Measurements from ENCODE around the gene PCBP3. TPM values are rescaled to one million over a fixed set of nuclear protein-coding genes. Genes with fewer than 3 reads are reported as not detected.
"Not testable (repeated sequence)": the region's sequence is repeated elsewhere in the genome, so short reads cannot be mapped to it uniquely, and the experiment has no call there.

Gene PCBP3
- total RNA-seq, 2 experiments from 2014 or later = 3.4 to 3.8 TPM

- no peaks in the 10 kb centered on the region for H3K9me3 Mint-ChIP-seq
- no peak for TF ChIP-seq CTCF (IDR thresholded peaks at IDR 0.05)
- intact Hi-C loops (cut with DNase I, micrococcal nuclease) = no loop called here
Observed at GRCh38 chr21:45895778-45896370, 252.3 kb downstream of the PCBP3 start.

GRCh38 chr21:45896431-45896830, 252.9 kb downstream of the PCBP3 start:
- H3K9me3 ChIP-seq (ENCODE audit: control insufficient read depth in 1 of 2, insufficient read depth in 1 of 2, low read length in 2 of 2); H3K36me3 Mint-ChIP-seq (ENCODE audit: low read depth); POLR2A ChIA-PET; ATAC-seq (ENCODE audit: poor library complexity); DNase-seq; H3K27me3 Mint-ChIP-seq; H3K4me3 Mint-ChIP-seq; H3K36me3 ChIP-seq (ENCODE audit: insufficient read depth, low read length); H3K27ac ChIP-seq (ENCODE audit: low read depth in 1 of 2, low read length in 2 of 2); H3K4me3 ChIP-seq (ENCODE audit: low read length); intact Hi-C loops (cut with DNase I, micrococcal nuclease); H3K27ac Mint-ChIP-seq; CTCF ChIA-PET; H3K9me3 Mint-ChIP-seq; H3K27me3 ChIP-seq (ENCODE audit: control insufficient read depth in 1 of 2, insufficient read depth in 2 of 2, low read length in 2 of 2): not testable (repeated sequence)
- H3K4me1 Mint-ChIP-seq (ENCODE audit: low read depth) = peaks cover 18% of the 10 kb centered on the region
- peaks cover 31% of the 10 kb centered on the region for H3K4me1 ChIP-seq (ENCODE audit: insufficient read depth, low read length)

More at GRCh38 chr21:45895778-45896370, 252.3 kb downstream of the PCBP3 start:
- Histone ChIP-seq H3K27me3 (ENCODE audit: control insufficient read depth in 1 of 2, insufficient read depth in 2 of 2, low read length in 2 of 2) (no peaks in the 10 kb centered on the region), H3K27ac (ENCODE audit: low read depth in 1 of 2, low read length in 2 of 2) (no peak overlapping the region), H3K4me3 (ENCODE audit: low read length) (no peak overlapping the region), H3K9me3 (ENCODE audit: control insufficient read depth in 1 of 2, insufficient read depth in 1 of 2, low read length in 2 of 2) (no peaks in the 10 kb centered on the region), H3K36me3 (ENCODE audit: insufficient read depth, low read length) (no peaks in the 10 kb centered on the region), H3K4me1 (ENCODE audit: insufficient read depth, low read length) (peaks cover 36% of the 10 kb centered on the region)
- H3K27me3 Mint-ChIP-seq = no peaks in the 10 kb centered on the region
- peaks cover 24% of the 10 kb centered on the region for H3K4me1 Mint-ChIP-seq (ENCODE audit: low read depth)
- no peak overlapping the region for H3K4me3 Mint-ChIP-seq
- ChIA-PET CTCF (no interaction called here), POLR2A (no interaction called here)
- DNase-seq = no peak
- no peak overlapping the region for H3K27ac Mint-ChIP-seq
- ATAC-seq (ENCODE audit: poor library complexity) = no peak
- H3K36me3 Mint-ChIP-seq (ENCODE audit: low read depth) = no peaks in the 10 kb centered on the region

- ChIA-PET POLR2A (no interaction called here), CTCF (no interaction called here)
- Mint-ChIP-seq H3K27ac (no peak overlapping the region), H3K4me1 (ENCODE audit: low read depth) (peaks cover 8% of the 10 kb centered on the region), H3K27me3 (no peaks in the 10 kb centered on the region), H3K36me3 (ENCODE audit: low read depth) (no peaks in the 10 kb centered on the region), H3K9me3 (no peaks in the 10 kb centered on the region), H3K4me3 (no peak overlapping the region)
- no peak overlapping the region for H3K4me3 ChIP-seq (ENCODE audit: low read length)
- DNase-seq = no peak
- H3K36me3 ChIP-seq (ENCODE audit: insufficient read depth, low read length) = no peaks in the 10 kb centered on the region
- H3K27ac ChIP-seq (ENCODE audit: low read depth in 1 of 2, low read length in 2 of 2) = no peak overlapping the region
- intact Hi-C loops (cut with DNase I, micrococcal nuclease) = no loop called here
- H3K9me3 ChIP-seq (ENCODE audit: control insufficient read depth in 1 of 2, insufficient read depth in 1 of 2, low read length in 2 of 2) = no peaks in the 10 kb centered on the region
- ATAC-seq (ENCODE audit: poor library complexity) = no peak
- H3K4me1 ChIP-seq (ENCODE audit: insufficient read depth, low read length) = peaks cover 21% of the 10 kb centered on the region
- H3K27me3 ChIP-seq (ENCODE audit: control insufficient read depth in 1 of 2, insufficient read depth in 2 of 2, low read length in 2 of 2) = no peaks in the 10 kb centered on the region
- TF ChIP-seq CTCF (IDR thresholded peaks at IDR 0.05) = no peak
Observed at GRCh38 chr21:45897191-45898027, 253.9 kb downstream of the PCBP3 start.

Data from CD4-positive, alpha-beta T cell (primary cell).